Measurements from ENCODE around the gene CLK4.
A peak's percentile ranks its signal among the peaks of the same experiment; 100 is the strongest.

The CLK4 gene

DNA sequence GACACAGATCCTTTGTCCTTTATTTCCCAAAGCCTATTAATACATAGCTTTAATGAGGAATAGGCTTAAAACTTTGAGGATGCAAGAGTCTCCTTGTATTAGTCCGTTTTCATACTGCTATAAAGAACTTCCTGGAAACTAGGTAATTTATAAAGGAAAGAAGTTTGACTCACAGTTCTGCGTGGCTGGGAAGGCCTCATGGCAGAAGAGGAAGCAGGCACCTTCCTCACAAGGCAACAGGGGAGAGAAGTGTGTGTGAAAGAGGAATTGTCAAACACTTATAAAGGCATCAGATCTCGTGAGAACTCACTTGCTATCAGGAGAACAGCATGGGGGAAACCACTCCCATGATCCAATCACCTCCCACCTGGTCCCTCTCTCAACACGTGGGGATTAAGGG is 5.4 kb upstream of the CLK4 start:
- no peak for DNase-seq

- DNase-seq = no peak
These were observed 4.1 kb upstream of the CLK4 start for GRCh38 chr5:178630951-178631350.

DNA sequence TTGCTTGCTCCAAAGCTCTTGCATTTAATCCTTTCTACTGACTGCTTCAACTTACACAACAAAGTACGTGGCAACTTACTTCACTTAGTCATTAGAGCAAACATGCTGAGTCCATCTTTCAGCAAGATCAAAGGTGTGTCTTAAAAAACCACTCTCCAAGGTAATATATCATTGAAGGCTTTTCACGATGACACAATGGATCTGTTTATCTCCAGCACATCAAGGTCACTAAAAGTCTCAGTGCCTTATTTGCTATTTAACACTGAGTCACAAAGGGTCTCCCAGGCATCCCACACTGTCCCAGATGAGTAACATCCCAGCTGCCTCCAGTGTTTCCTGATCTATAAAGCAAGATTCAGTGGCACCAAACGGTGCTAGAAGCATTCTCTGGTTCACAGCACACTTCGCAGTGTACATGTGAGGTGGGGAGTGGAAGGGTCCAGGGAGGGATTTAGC is 3.7 kb upstream of the CLK4 start:
- no peak for DNase-seq

DNA sequence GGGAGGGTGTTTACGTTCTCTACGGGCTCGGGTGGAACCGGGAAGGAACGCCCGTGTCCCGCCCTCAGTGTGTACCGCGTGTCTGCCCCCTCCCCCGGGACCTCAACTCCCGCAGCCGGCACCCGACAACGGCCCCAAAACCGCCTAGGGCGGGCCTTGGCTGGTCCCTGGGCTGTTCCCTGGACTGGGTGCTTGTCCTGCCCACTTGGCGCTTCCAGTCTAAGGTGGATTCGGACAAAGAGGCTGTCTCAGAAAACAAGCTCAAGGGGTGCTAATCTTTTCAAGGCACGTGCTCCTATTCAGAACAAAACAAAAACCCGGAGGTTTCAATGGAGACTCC is 379 bp upstream of the CLK4 start:
- DNase-seq = no peak

DNA sequence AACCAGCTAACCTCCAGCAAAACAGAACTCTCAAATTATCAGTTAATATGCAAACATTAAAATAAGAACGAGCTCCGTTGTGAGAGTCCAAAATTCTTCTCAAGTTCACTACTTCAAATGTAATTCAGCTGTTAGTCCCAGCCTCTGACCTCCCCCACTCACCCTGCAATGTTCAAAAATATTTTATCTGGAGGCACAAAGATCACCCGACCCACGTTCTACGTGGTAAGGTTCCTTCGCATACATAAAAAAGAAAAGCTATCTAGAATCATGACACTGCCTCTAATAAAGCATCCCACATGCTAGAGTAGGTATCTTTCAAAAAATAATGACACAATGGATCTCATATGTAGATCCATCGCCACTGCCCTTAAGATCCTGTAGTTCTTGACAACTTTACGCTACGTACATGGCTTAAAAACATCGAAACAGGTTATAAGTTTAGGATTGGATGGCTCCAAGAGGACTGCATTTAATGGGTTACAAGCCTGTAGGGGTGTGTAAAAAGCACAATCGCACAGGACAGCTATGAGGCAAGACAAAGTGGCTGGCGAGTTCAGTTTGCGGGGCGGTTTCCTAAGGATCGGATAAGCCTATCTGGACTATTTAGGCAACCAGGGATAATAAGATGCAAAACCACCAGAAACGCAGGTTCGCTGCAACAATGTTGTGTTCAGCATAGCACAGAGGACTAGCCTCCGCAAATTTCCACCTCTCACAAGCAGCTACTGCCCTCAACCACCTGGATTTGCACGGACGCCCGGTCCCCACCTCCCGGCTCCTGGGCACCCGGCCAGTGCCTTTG is 969 bp downstream of the CLK4 start:
- no peak for DNase-seq

DNA sequence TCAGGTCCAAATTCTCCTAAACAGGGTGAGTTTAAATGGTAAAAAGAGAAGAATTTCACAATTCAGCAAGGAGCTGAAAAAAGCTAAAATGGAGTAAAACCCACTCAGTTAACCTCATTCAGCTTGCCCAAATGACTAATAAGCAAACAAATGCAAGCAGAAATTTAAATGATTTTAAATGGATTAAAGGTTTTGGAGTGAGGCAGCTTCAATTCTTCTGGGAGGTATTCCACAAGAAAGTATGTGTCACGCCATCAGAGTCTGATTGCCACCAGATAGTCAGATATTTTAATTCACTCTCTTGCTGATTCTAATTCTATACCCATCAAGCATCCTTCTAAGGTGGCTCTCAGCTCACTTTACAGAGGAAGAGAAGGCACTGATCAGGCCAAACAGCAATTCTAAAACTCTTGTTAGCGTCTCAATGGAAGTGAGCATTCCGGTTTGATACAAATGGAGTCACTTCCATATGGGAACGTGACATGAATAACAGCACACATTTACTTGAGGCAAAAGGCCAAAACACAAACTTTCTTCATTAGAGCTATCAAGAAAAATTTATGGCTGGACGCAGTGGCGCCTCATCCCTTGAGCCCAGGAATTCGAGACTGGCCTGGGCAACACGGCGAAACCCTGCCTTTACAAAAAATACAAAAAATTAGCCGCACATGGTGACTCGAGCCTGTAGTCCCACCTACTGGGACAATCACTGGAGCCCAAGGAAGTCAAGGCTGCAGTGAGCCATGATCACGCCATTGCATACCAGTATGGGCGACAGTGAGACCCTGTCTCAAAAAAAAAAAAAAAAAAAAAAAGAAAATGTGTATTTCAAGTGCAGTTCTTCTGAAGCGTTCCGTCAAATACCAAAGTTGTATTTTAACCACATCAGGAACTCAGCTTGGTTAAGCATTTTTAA is 2.0 kb downstream of the CLK4 start:
- DNase-seq = no peak

DNA sequence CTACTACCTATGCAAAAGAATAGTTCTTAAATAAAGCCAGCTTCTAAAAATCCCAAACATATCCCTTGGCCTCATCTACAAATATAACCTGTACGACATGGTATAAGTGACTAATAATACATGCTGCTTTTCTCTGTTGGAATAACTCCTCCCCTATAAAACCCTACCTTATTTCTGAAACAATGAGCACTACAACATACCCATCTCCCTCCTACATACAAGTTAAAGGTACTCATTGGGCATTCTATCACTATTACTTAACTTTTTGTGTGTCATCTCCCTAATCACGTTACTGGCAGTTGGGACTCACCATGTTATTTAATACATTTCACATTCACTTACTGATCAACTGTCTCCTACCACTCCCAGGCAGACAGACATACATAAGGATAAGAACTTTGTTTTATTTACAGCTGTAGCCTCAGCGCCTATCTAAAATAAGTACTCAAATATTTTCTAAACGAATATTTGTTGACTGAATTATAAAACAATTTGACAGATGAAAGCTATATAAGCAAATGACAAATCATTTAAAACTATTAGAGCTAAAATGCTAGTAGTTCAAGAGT is 4.1 kb downstream of the CLK4 start:
- DNase-seq = no peak

DNA sequence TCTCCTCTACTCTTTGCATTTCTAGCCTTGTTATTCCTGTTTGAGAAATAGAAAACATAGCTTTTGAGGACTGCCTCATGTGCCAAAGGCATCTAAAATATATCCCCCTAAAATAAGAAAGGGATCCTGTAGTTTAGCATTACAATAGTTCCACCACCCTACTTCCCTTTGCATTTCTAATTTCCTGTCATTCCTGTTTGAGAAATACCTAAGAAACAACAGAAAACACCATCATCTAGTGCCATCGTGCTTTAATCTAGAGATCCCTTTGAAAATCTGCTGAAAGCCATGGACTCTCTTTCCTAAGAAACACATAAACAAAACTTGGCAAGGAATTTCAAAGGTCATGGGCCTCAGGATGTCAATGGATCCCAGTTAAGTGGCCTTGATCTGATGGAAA is 7.5 kb downstream of the CLK4 start:
- no peak for DNase-seq

DNA sequence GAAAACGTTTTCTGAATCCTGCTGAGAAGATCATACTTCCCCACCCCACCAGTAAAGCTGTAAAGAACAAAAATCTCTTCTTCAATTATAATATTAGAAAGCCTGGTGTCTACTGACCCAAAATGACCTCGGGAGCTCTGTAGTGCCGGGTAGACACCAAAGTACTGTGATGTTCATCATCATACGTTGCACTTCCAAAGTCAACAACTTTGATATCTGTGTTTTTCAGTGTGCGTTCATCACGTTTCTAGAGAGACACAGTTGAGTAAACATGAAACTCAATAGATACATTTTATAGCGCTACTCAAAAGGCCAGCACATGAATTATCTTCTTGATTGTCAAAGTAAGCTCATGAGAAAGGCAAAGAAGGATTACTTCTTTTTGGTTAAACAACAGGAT is 14.6 kb downstream of the CLK4 start:
- DNase-seq = no peak

DNA sequence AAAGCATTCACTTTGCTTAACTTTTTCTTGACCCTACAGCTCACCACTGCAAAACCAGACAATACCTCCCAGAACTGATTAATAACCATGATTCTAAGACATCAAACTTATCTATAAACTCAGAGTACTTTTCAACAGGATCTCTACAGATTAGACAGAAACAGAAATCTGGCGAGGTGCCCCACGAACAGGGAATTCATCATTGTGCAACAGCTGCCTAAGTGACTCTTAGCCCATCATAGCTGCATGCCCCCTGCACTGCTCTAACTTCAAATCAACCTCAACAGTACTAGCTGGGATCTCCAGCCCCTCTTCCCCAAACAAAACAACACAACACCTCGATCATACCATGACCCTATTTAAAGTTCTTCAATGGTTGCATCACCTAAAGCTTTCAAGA is 20.6 kb downstream of the CLK4 start:
- no peak for DNase-seq

GRCh38 chr5:178605788-178606187 is 21.1 kb downstream of the CLK4 start:
- DNase-seq = no peak

GRCh38 chr5:178602752-178603151 is 24.1 kb downstream of the CLK4 start:
- no peak for DNase-seq

DNA sequence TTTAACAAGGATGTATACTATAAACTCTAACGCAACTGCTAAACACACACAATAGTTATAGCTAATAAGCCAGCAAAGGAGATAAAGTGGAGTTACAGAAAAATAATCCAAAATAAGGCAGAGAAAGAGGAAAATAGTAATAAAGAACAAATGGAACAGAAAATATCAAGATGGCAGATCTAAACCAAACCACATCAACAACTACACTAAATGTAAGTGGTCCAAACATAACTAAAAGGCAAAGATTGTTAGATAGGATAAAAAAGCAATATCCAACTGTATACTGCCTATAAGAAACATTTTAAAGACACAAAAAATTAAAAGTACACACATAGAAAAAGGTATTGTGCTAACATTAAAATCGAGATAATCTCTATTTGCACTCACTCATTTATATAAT is 31.1 kb downstream of the CLK4 start:
- no peak for DNase-seq

DNA sequence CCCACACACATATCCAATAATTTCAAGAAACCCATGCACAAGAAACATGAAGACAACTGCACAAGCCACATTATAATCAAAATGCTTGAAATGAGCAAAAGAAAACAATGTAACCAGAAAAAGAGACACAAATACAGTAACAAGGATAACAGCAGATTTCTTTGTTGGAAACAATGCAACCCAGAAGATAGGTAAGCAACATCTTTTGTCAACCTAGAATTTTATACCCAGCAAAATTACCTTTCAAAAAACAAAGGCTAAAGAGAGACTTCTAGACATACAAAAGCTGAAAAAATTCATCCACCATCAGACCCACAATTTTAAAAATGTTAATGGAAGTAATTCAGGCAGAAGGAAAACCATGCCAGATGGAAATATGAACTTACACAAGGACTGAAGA is 31.7 kb downstream of the CLK4 start:
- no peak for DNase-seq

DNA sequence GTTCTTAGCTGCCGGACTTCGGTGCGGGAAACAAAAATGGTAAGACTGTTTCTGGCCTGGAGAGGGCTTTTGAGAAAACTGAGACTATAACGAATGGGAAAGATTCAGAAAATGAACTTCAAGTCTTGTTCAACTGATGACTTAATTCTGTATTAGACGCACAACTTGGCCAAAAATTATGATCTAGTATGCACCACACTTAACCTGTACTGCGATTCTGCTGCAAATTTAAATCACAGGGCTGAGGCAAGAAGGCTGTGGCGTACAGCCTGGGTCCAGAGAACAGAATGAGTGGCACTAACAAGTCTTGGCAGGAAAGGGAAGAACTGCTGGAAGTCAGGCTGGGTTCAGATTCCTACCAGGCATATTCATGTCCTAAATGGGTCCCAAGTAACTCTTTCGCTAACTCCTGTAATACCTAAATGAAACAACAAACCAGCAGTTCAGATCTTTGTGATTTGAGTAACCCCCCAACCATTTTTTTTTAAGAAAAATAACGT is 35.9 kb downstream of the CLK4 start:
- no peak for DNase-seq

DNA sequence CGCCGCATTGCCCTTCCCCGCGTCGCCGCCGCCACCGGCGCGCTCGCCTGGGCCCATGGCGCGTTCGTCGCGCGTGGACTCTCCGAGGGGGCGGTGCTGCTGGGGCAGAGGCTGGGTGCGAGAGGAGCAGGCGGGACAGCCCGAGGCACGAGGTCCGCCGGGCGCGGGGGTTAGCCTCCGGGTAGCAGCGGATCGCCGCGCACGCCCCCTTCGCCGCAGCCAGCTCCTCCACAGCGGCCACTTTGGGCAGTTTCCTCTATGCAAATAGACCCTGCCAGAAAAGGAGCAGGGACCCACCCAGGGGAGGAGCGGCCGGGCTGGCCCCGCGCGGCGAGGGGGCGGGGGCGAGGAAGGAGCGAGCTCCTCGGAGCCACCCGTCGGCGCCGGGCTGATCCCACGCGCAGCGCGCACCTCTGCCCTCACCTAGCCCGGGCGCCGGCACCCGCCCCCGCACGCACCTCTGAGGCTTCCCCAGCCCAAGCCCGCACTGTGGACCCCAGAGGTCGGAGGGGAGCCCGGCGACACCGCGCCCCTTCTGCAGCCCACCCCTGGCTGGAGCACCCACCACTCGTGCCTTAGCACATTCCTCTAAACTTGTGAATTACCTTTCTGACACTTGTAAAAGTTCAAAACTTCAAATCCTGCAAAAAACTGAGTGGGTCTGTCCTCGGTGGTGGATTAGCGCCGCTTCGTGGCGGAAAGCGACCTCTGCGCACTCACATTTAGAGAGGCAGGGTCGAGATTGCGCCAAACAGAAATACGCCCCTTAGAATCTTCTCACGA is 36.5 kb downstream of the CLK4 start, which contains the start of gene COL23A1:
Gene COL23A1 (minus strand): TSS at position 253 of the 783 bp plus-strand sequence.
- peak; percentile 25 for DNase-seq

- no peak for DNase-seq
These were observed 37.4 kb downstream of the CLK4 start for GRCh38 chr5:178589180-178590140.

DNA sequence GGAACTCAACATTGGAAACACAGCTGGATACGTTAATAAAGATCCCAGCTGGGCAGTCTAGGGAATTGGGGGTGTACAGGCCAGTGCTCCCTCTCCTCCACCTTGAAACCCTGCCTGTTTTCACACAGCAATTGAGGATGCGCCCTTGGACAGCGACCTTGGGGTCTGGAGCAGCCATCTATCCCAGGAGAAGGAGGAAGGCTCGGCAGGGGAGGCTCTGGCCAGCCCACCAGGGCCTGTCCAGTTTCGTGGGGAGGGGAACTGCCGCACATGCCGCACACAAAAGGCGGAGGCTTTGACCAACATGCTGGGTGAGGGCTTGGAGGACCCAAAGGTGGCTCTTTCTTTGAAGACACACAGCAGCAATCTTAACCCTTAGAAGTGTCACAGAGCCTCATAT is 38.1 kb downstream of the CLK4 start:
- no peak for DNase-seq

DNA sequence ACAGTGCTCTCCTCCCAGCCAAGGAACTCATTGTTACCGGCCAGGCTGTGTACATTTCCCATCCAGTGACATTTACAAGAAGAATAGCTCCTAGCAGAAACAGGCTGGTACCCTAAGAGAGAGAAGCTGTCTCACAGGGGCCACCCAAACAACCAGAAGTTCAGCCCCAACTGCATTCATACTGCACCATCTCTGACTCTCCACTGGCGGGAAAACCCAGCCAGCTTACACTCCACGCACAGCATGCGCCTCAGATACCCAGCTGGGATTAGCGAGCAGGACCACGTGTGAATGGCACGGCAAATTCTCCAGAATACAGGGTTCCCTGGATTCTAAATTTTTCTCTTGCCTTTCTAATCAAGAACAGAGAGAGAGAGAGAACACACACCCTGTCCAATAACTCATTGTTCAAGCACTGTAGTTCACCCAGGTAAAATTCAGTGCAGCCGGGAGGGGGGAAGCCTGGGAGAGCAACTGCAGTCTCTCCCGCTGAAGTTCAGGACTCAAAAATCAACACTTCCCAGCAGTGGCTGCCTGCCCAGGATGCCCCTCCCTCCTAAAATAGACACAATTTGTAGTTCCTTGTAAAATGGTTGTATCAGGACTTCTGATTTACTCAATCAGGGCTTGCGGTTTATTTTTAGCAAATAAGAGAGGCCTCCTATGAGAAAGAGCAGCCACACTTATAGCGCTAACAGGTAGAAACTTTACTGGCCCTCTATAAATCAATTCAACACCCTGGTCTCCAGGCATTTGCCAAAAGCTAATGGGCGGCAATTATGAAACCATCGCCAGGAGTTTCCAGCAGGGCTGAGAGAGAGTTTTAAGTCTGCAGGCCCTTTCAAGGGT is 38.9 kb downstream of the CLK4 start:
- no peak for DNase-seq

GRCh38 chr5:178586396-178586795 is 40.5 kb downstream of the CLK4 start:
- DNase-seq = no peak

- DNase-seq = peak; percentile 43
These were observed 41.4 kb downstream of the CLK4 start for GRCh38 chr5:178585421-178585820.
